Activated CD8-positive, alpha-beta T cell treated with anti-CD3 and anti-CD28 coated beads, Interleukin-2, amount 10 ng/mL, durations not matched to agents 7 days and 5 days (primary cell): ENCODE results near the gene CA11. TPM values are rescaled to one million over a fixed set of nuclear protein-coding genes. Genes with fewer than 3 reads are reported as not detected.

Experiments
- ATAC-seq: fragments of 150-1000 bp; cut with Tn5 transposase; one replicate; pipeline ENCODE4 v1.10.0; 2021; ENCODE audit warnings: moderate library complexity
- CTCF ChIA-PET: fragments of 350-600 bp; sonication (Branson Sonifier 250); formaldehyde crosslinking; loops from one replicate; lab custom pipeline; 2021; ENCODE audit warnings: antibody characterized with exemption; lab: Charles Lee
- POLR2A ChIA-PET: fragments of 350-600 bp; sonication (Branson Sonifier 250); formaldehyde crosslinking; loops from one replicate; lab custom pipeline; 2021; ENCODE audit warnings: antibody characterized with exemption; lab: Charles Lee
- DNase-seq: peaks from one replicate; pipeline ENCODE4 v3.0.0-alpha.2; 2020
- H3K27ac Mint-ChIP-seq: one replicate; pipeline ENCODE4 v1.8.0; 2021; ENCODE audit warnings: mild to moderate bottlenecking, mixed read lengths
- H3K27me3 Mint-ChIP-seq: one replicate; pipeline ENCODE4 v1.8.0; 2021; ENCODE audit warnings: low read depth, mixed read lengths
- H3K36me3 Mint-ChIP-seq: one replicate; pipeline ENCODE4 v1.8.0; 2021; ENCODE audit warnings: low read depth, mixed read lengths
- H3K4me1 Mint-ChIP-seq: one replicate; pipeline ENCODE4 v1.8.0; 2021; ENCODE audit warnings: low read depth, mixed read lengths
- H3K4me3 Mint-ChIP-seq: one replicate; pipeline ENCODE4 v1.8.0; 2021; ENCODE audit warnings: mild to moderate bottlenecking, mixed read lengths
- H3K9me3 Mint-ChIP-seq: one replicate; pipeline ENCODE4 v1.8.0; 2022; ENCODE audit warnings: mixed read lengths; ENCODE audit not compliant: insufficient read depth
- total RNA-seq, 2 experiments: library from RNA; stranded (reverse); gene quantifications; one replicate each; pipeline ENCODE4 v1.2.3, GENCODE V29; 2021

Gene CA11
- total RNA-seq, 2 experiments from 2014 or later, result 5.2 to 6.3 TPM

DNA sequence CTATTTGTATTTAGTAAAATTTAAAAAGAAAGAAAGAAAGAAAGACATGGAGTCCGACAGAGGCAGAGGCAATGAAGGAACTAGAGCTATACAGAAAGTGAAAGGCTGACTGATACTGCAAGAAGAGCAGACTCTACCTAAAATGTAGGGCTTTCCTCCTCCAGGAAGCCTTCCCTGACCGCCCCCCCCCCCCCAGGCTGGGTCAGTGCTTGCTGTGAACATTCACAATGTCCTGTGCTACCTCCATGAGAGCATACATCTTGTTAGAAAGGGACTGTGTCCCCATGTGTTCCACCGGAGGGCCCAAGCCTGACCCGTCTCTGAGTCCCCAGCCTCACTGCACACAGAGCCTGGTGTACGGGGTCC lies 5.7 kb upstream of the CA11 start:
- DNase-seq, result no peak
- POLR2A ChIA-PET, result interaction anchor here (0.9 kb wide), 1 partner anchor 8 kb away, joined by 3 read pairs; no protein-coding TSS in a partner anchor
- H3K36me3 Mint-ChIP-seq, result no peaks in the 10 kb centered on the region
- peaks cover 32% of the 10 kb centered on the region for H3K4me1 Mint-ChIP-seq
- H3K4me3 Mint-ChIP-seq, result no peak overlapping the region
- ATAC-seq, result no peak
- CTCF ChIA-PET, result interaction anchor here (1.2 kb wide), 1 partner anchor 191 kb away, joined by 5 read pairs; no protein-coding TSS in a partner anchor
- no peak overlapping the region for H3K27ac Mint-ChIP-seq
- H3K27me3 Mint-ChIP-seq, result peaks cover under 1% of the 10 kb centered on the region
- no peaks in the 10 kb centered on the region for H3K9me3 Mint-ChIP-seq

DNA sequence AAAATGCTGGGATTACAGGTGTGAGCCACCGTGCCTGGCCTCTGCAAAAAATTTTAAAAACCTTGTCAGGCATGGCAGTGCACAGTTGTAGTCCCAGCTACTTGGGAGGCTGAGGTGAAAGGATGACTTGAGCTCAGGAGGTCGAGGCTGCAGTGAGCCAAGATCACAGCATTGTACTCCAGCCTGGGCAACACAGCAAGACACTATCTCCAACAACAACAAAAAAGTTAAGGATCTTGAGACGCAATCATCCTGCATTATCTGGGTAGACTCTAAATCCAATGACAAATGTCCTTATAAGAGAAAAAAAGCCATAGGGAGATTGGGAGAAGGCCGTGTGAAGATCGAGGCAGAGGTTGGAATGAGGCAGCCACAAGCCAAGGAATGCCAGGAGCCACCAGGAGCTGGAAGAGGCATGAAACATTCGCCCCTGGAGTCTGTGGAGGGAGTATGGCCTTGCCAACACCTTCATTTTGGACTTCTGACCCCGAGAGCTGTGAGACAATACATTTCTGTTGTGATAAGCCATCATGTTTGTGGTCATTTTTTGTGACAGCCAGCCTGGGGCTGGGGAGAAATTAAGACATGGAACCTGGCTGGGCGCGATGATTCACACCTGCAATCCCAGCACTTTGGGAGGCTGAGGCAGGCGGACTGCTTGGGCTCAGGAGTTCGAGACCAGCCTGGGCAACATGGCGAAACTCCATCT lies 5.1 kb upstream of the CA11 start:
- Mint-ChIP-seq H3K4me1 (peaks cover 35% of the 10 kb centered on the region), H3K4me3 (no peak overlapping the region), H3K9me3 (no peaks in the 10 kb centered on the region), H3K36me3 (no peaks in the 10 kb centered on the region), H3K27me3 (no peaks in the 10 kb centered on the region), H3K27ac (no peak overlapping the region)
- ChIA-PET POLR2A (interaction anchor here (0.6 to 0.9 kb wide), 2 partner anchors 8 to 1706 kb away, joined by 3 read pairs; no protein-coding TSS in a partner anchor), CTCF (interaction anchor here (0.9 to 1.2 kb wide), 2 partner anchors 24 to 191 kb away, joined by 3 to 5 read pairs; no protein-coding TSS in a partner anchor)
- ATAC-seq (no peak), DNase-seq (no peak)

DNA sequence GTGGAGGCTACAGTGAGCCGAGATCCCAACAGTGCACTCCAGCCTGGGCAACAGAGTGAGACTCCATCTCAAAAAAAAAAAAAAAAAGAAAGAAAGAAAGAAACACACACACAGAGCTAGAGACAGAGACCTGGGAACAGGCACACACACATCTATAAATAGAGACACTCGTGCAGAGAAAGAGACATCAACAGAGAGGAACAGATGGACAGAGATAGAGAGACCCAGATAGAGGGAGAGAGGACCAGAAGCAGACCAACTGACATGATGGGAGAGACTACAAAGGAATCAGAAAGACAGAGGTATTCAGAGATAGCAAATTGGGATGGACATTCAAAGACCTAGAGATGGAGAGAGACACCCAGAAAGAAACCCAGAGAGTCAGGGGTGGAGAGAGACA lies 2.1 kb upstream of the CA11 start:
- DNase-seq (no peak), ATAC-seq (no peak)
- Mint-ChIP-seq H3K4me1 (peaks cover 51% of the 10 kb centered on the region), H3K36me3 (no peaks in the 10 kb centered on the region), H3K27ac (peak overlapping the region; percentile 10), H3K4me3 (no peak overlapping the region), H3K27me3 (no peaks in the 10 kb centered on the region), H3K9me3 (no peaks in the 10 kb centered on the region)
- CTCF ChIA-PET, result no interaction called here
- POLR2A ChIA-PET, result no interaction called here

DNA sequence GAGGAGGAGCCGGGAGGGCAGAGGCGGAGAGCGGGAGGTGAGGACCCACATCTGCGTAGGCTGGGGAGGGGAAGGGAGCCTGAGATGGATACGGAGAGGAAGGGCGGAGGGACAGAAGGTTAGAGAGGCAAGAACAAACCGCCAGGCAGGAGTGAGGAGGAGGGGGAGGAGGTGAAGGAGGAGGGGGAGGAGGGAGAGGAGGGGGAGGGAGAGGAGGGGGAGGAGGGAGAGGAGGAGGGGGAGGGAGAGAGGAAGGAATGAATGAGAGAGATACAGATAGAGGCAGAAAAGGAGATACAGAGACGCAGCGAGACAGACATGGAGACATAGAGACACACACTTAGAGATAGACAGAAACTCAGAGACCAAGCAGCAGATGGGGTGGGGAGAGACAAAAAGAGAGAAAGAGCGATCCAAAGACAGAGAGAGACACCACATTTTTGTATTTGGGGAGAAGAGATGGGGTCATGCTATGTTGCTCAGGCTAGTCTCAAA lies 782 bp upstream of the CA11 start:
- DNase-seq, result no peak
- H3K4me3 Mint-ChIP-seq, result peak overlapping the region; percentile 79
- peak overlapping the region; percentile 65 for H3K27ac Mint-ChIP-seq
- ATAC-seq, result no peak
- H3K27me3 Mint-ChIP-seq, result no peaks in the 10 kb centered on the region
- H3K4me1 Mint-ChIP-seq, result peaks cover 46% of the 10 kb centered on the region
- H3K36me3 Mint-ChIP-seq, result no peaks in the 10 kb centered on the region
- H3K9me3 Mint-ChIP-seq, result no peaks in the 10 kb centered on the region
- POLR2A ChIA-PET, result interaction anchor here (0.6 to 1.9 kb wide), 4 partner anchors 9 to 289 kb away, joined by 3 to 9 read pairs (median 5); partner anchors contain the start of genes DBP, RPL18 and SPHK2
- CTCF ChIA-PET, result interaction anchor here (1.2 to 2.4 kb wide), 9 partner anchors 12 to 197 kb away, joined by 4 to 20 read pairs (median 6); no protein-coding TSS in a partner anchor

DNA sequence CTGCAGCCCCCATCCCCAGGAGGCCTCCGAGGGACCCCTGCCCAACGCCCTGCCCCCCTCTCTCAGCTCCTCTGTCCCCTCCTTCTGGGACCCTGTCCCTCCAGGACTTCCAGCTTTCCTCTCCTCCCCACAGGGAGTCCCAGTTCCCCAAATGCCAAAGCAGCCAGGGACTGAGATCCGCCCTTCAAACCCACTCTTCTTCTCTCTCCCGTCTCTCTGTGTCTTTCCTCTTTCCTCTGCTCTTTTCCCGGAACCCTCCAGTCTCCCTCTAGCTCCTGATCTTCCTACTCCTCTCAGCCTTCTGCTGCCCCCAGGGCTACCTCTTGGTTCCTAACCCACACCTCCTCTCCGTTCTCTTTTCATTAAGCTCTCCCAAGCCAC lies 377 bp downstream of the CA11 start:
- ChIA-PET POLR2A (interaction anchor here (0.7 to 1.9 kb wide), 6 partner anchors 8 to 309 kb away, joined by 3 to 9 read pairs (median 4); partner anchors contain the start of genes BAX, DBP, PPP1R15A and RPL18), CTCF (interaction anchor here (0.8 to 3.0 kb wide), 23 partner anchors 11 to 348 kb away, joined by 3 to 36 read pairs (median 6); partner anchors contain the start of genes GYS1, HSD17B14 and RUVBL2)
- no peaks in the 10 kb centered on the region for H3K27me3 Mint-ChIP-seq
- H3K36me3 Mint-ChIP-seq, result no peaks in the 10 kb centered on the region
- peak overlapping the region; percentile 79 for H3K4me3 Mint-ChIP-seq
- H3K27ac Mint-ChIP-seq, result peak overlapping the region; percentile 76
- no peak for ATAC-seq
- peaks cover 44% of the 10 kb centered on the region for H3K4me1 Mint-ChIP-seq
- no peaks in the 10 kb centered on the region for H3K9me3 Mint-ChIP-seq
- DNase-seq, result no peak

DNA sequence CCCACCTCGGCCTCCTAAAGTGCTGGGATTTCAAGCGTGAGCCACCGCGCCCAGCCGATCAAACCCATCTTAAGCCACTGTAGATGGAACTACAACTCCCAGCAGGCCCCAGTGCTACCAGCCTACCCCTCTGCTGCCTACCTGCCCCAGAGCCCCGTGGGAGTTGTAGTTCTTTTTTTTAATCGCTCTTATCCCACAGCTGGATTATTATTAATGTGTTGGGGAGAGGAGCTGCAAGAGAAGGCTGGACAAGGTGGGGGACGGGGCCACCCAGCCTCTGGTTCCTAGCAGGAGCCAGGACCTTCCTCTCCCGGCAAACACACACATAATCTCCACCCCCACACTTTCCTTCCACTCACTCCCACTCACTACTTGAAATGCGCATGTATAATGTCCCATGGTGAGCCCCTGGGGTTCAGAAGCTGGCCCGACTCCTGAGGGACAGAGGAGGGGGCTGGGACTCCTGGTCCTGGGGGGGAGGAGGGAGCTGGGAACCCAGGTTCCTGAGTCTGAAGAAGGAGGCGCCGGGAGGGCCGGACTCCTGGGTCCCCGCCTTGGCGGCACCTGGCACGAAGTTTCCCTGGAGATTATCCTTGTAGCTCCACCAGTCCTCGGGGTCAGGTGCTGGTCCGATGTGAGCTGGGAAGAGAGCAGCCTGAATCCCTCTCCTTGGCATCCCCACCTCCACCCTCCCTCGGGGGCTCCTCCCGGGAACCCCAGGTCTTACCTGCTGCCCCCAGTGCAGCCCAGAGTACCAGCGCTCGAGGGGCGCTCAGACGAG lies 958 bp downstream of the CA11 start:
- ATAC-seq (peak; percentile 60), DNase-seq (peak; percentile 87)
- Mint-ChIP-seq H3K9me3 (no peaks in the 10 kb centered on the region), H3K27ac (peak overlapping the region; percentile 76), H3K4me1 (peaks cover 43% of the 10 kb centered on the region), H3K4me3 (peak overlapping the region; percentile 79), H3K27me3 (no peaks in the 10 kb centered on the region), H3K36me3 (no peaks in the 10 kb centered on the region)
- ChIA-PET CTCF (interaction anchor here (0.6 to 3.0 kb wide), 21 partner anchors 11 to 348 kb away, joined by 3 to 36 read pairs (median 6); partner anchors contain the start of genes GYS1, HSD17B14 and RUVBL2), POLR2A (interaction anchor here (0.7 to 1.9 kb wide), 5 partner anchors 8 to 309 kb away, joined by 3 to 9 read pairs (median 4); partner anchors contain the start of genes BAX, DBP, PPP1R15A and RPL18)

DNA sequence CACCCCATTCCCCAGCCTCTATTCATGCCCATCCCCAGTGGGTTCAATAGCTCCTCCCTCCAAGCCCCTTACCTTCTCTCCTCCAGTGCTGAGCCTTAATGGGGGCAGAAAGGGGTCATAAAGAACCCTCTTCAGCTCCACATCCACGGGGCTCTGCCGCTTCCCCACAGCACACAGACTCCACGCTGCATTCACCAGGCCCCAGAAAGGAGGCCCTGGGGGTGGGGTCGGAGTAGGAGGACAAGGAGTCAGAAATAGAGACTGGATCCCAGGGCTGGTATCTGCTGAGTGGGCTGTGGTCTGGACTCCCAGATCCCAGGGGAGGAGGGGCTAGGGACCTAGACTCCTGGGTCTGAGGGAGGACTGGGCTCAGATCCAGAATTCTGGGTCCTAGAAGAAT lies 1.6 kb downstream of the CA11 start:
- Mint-ChIP-seq H3K9me3 (no peaks in the 10 kb centered on the region), H3K4me1 (peaks cover 42% of the 10 kb centered on the region), H3K27ac (no peak overlapping the region), H3K36me3 (no peaks in the 10 kb centered on the region), H3K27me3 (no peaks in the 10 kb centered on the region), H3K4me3 (no peak overlapping the region)
- no peak for DNase-seq
- ChIA-PET CTCF (interaction anchor here (0.6 to 3.0 kb wide), 8 partner anchors 13 to 150 kb away, joined by 3 to 36 read pairs (median 10); partner anchors contain the start of genes RPL18 and SPHK2), POLR2A (interaction anchor here (0.5 to 1.3 kb wide), 2 partner anchors 8 to 31 kb away, joined by 3 to 5 read pairs; partner anchors contain the start of gene DBP)
- no peak for ATAC-seq

DNA sequence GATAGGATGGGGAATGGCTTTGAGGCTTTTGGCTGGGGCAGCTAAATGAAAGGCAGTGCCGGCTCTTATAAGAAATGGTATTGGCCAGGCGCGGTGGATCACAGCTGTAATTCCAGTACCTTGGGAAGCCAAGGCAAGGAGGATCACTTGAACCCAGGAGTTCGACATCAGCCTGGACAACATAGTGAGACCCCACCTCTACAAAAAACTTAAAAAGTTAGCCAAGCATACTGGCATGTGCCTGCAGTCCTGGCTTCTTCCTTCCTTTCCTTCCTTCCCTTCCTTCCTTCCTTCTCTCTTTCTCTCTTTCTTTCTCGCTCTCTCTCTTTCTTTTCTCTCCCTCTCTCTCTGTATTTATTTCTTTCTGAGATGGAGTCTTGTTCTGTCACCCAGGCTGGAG lies 3.1 kb downstream of the CA11 start:
- no peaks in the 10 kb centered on the region for H3K27me3 Mint-ChIP-seq
- peaks cover 46% of the 10 kb centered on the region for H3K4me1 Mint-ChIP-seq
- H3K36me3 Mint-ChIP-seq, result no peaks in the 10 kb centered on the region
- DNase-seq (no peak), ATAC-seq (no peak)
- ChIA-PET CTCF (no interaction called here), POLR2A (interaction anchor here (2.9 kb wide), 1 partner anchor 24 kb away, joined by 12 read pairs; the partner anchor contains the start of genes RPL18 and SPHK2)
- H3K27ac Mint-ChIP-seq, result no peak overlapping the region
- no peaks in the 10 kb centered on the region for H3K9me3 Mint-ChIP-seq
- no peak overlapping the region for H3K4me3 Mint-ChIP-seq

DNA sequence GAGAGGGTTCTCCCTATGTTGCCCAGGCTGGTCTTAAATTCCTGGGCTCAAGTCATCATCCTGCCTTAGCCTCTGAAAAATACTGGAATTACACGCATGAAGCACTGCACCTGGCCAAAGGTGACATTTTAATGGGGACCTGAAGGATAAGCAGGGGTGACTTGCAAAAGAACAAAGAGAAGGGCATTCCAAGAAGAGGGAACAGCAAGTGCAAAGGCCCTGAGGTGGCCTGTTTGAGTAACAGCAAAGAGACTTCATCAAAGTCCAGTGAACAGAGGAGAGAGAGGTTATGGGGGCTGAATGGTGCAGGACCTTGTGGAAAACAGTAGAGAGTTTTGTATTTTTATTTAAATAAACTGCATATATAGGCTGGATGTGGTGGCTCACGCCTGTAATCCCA lies 4.1 kb downstream of the CA11 start:
- H3K4me1 Mint-ChIP-seq, result peaks cover 44% of the 10 kb centered on the region
- H3K27me3 Mint-ChIP-seq, result no peaks in the 10 kb centered on the region
- ChIA-PET CTCF (interaction anchor here (0.8 kb wide), 1 partner anchor 33 kb away, joined by 3 read pairs; no protein-coding TSS in a partner anchor), POLR2A (interaction anchor here (2.9 kb wide), 1 partner anchor 23 kb away, joined by 12 read pairs; the partner anchor contains the start of genes RPL18 and SPHK2)
- H3K36me3 Mint-ChIP-seq, result no peaks in the 10 kb centered on the region
- no peaks in the 10 kb centered on the region for H3K9me3 Mint-ChIP-seq
- H3K27ac Mint-ChIP-seq, result no peak overlapping the region
- H3K4me3 Mint-ChIP-seq, result no peak overlapping the region
- no peak for DNase-seq
- no peak for ATAC-seq

DNA sequence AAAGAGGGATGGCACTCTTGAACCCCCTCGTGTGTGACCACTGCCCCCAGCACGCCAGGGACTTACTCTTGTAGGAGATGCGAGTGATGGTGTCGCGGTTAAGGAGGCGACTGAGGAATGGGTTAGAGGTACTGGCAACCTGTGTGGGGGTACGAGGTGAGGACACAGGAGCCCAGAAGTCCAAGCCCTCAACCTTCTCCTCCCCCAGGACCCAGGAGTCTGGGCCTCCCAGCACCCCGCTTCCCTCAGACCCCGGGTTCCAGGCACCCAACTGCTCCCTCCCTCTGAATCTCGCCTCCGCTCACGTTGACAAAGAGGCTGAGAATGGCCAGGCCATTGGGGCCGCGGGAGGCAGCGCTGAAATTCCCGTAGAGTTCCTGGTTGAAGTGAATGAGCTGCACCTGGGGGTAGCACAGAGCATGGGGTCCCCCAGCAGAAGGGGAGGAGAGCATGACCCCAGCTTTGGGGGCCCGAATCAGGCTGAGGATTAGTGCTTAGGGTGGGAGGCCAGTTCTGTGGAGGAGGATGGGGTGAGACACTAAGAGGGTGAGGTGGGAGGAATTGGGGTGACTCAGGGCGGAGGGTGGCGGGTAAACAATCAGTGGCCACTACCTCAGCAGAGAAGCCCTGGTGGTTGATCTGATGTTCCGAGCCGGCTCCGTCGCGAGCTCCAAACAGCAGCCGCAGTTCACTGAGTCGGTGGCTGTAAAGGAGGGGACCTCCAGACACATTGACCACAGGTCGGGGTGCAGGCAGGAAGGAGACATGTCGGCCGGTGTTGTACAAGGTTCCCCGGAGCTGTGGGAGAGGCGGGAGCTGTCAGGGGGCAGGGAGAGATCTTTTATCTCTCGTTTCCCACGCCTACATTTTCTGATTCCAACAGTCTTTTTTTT lies 6.3 kb downstream of the CA11 start:
- H3K27ac Mint-ChIP-seq, result peak overlapping the region; percentile 96
- no peaks in the 10 kb centered on the region for H3K27me3 Mint-ChIP-seq
- no peaks in the 10 kb centered on the region for H3K36me3 Mint-ChIP-seq
- peaks cover 39% of the 10 kb centered on the region for H3K4me1 Mint-ChIP-seq
- no peaks in the 10 kb centered on the region for H3K9me3 Mint-ChIP-seq
- CTCF ChIA-PET, result no interaction called here
- ATAC-seq (no peak), DNase-seq (no peak)
- peak overlapping the region; percentile 97 for H3K4me3 Mint-ChIP-seq
- POLR2A ChIA-PET, result no interaction called here
